ENCODE data around the gene FAM210B. TPM values are rescaled to one million over a fixed set of nuclear protein-coding genes. Genes with fewer than 3 reads are reported as not detected.
"Not testable (repeated sequence)": the region's sequence is repeated elsewhere in the genome, so short reads cannot be mapped to it uniquely, and the experiment has no call there.

The FAM210B gene
- total RNA-seq, 1 donor from 2014 or later = 30.8 TPM

GRCh38 chr20:56392881-56393482 lies 34.2 kb downstream of the FAM210B start:
- no peaks in the 10 kb centered on the region for H3K27me3 Mint-ChIP-seq (ENCODE audit: low read depth)
- peaks cover 18% of the 10 kb centered on the region for H3K36me3 Mint-ChIP-seq (ENCODE audit: low read depth)
- peak overlapping the region; percentile 53 for H3K27ac Mint-ChIP-seq (ENCODE audit: unreplicated experiment)
- no peak for TF ChIP-seq CTCF (conservative IDR thresholded peaks at IDR 0.05)
- H3K4me1 Mint-ChIP-seq = peaks cover 33% of the 10 kb centered on the region
- H3K4me3 Mint-ChIP-seq = no peak overlapping the region
- no peak for DNase-seq (ENCODE audit: low read depth, low spot score)
- no peaks in the 10 kb centered on the region for H3K9me3 Mint-ChIP-seq

GRCh38 chr20:56393653-56394052 lies 34.9 kb downstream of the FAM210B start:
- peaks cover 33% of the 10 kb centered on the region for H3K4me1 Mint-ChIP-seq
- H3K9me3 Mint-ChIP-seq = no peaks in the 10 kb centered on the region
- H3K27ac Mint-ChIP-seq (ENCODE audit: unreplicated experiment) = peak overlapping the region; percentile 47
- DNase-seq (ENCODE audit: low read depth, low spot score) = no peak
- peaks cover 18% of the 10 kb centered on the region for H3K36me3 Mint-ChIP-seq (ENCODE audit: low read depth)
- no peaks in the 10 kb centered on the region for H3K27me3 Mint-ChIP-seq (ENCODE audit: low read depth)
- no peak overlapping the region for H3K4me3 Mint-ChIP-seq
- no peak for TF ChIP-seq CTCF (conservative IDR thresholded peaks at IDR 0.05)

GRCh38 chr20:56395166-56395565 lies 36.4 kb downstream of the FAM210B start:
- Mint-ChIP-seq H3K36me3 (ENCODE audit: low read depth) (peaks cover 12% of the 10 kb centered on the region), H3K9me3 (no peaks in the 10 kb centered on the region)
- no peak for DNase-seq (ENCODE audit: low read depth, low spot score)

GRCh38 chr20:56400001-56400640 lies 41.3 kb downstream of the FAM210B start:
- Mint-ChIP-seq H3K4me1 (peaks cover 5% of the 10 kb centered on the region), H3K4me3 (peak overlapping the region; percentile 72), H3K27ac (ENCODE audit: unreplicated experiment) (no peak overlapping the region), H3K9me3 (no peaks in the 10 kb centered on the region), H3K27me3 (ENCODE audit: low read depth) (no peaks in the 10 kb centered on the region), H3K36me3 (ENCODE audit: low read depth) (peaks cover 24% of the 10 kb centered on the region)
- TF ChIP-seq CTCF (conservative IDR thresholded peaks at IDR 0.05) = peak; percentile 89
- peak; percentile 55 for DNase-seq (ENCODE audit: low read depth, low spot score)

More at GRCh38 chr20:56395166-56395565, 36.4 kb downstream of the FAM210B start:
- Mint-ChIP-seq H3K27ac (ENCODE audit: unreplicated experiment) (no peak overlapping the region), H3K4me3 (no peak overlapping the region), H3K27me3 (ENCODE audit: low read depth) (no peaks in the 10 kb centered on the region), H3K4me1 (peaks cover 23% of the 10 kb centered on the region)
- no peak for TF ChIP-seq CTCF (conservative IDR thresholded peaks at IDR 0.05)

- no peaks in the 10 kb centered on the region for H3K9me3 Mint-ChIP-seq
- H3K4me3 Mint-ChIP-seq = no peak overlapping the region
- no peak for TF ChIP-seq CTCF (conservative IDR thresholded peaks at IDR 0.05)
- peaks cover 5% of the 10 kb centered on the region for H3K4me1 Mint-ChIP-seq
- H3K27me3 Mint-ChIP-seq (ENCODE audit: low read depth) = no peaks in the 10 kb centered on the region
- no peak overlapping the region for H3K27ac Mint-ChIP-seq (ENCODE audit: unreplicated experiment)
- peaks cover 22% of the 10 kb centered on the region for H3K36me3 Mint-ChIP-seq (ENCODE audit: low read depth)
- no peak for DNase-seq (ENCODE audit: low read depth, low spot score)
Observed at GRCh38 chr20:56403465-56403864, 44.7 kb downstream of the FAM210B start.

- H3K36me3 Mint-ChIP-seq (ENCODE audit: low read depth) = peaks cover 14% of the 10 kb centered on the region
- not testable (repeated sequence) for H3K27me3 Mint-ChIP-seq (ENCODE audit: low read depth); H3K27ac Mint-ChIP-seq (ENCODE audit: unreplicated experiment); DNase-seq (ENCODE audit: low read depth, low spot score); H3K4me3 Mint-ChIP-seq; H3K9me3 Mint-ChIP-seq; H3K4me1 Mint-ChIP-seq
Observed at GRCh38 chr20:56405356-56405755, 46.6 kb downstream of the FAM210B start.

Measured in neural crest cell (in vitro differentiated cells).